DMS153 treated with DMSO at 0.1 percent for 48 hours (cell line): ENCODE results near the gene FSHR.

Source experiments
- DNase-seq: peaks from one replicate; lab custom pipeline; 2025; ENCODE audit not compliant: unreplicated experiment; lab: John Stamatoyannopoulos, UW

Gene FSHR, protein sequence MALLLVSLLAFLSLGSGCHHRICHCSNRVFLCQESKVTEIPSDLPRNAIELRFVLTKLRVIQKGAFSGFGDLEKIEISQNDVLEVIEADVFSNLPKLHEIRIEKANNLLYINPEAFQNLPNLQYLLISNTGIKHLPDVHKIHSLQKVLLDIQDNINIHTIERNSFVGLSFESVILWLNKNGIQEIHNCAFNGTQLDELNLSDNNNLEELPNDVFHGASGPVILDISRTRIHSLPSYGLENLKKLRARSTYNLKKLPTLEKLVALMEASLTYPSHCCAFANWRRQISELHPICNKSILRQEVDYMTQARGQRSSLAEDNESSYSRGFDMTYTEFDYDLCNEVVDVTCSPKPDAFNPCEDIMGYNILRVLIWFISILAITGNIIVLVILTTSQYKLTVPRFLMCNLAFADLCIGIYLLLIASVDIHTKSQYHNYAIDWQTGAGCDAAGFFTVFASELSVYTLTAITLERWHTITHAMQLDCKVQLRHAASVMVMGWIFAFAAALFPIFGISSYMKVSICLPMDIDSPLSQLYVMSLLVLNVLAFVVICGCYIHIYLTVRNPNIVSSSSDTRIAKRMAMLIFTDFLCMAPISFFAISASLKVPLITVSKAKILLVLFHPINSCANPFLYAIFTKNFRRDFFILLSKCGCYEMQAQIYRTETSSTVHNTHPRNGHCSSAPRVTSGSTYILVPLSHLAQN

DNA sequence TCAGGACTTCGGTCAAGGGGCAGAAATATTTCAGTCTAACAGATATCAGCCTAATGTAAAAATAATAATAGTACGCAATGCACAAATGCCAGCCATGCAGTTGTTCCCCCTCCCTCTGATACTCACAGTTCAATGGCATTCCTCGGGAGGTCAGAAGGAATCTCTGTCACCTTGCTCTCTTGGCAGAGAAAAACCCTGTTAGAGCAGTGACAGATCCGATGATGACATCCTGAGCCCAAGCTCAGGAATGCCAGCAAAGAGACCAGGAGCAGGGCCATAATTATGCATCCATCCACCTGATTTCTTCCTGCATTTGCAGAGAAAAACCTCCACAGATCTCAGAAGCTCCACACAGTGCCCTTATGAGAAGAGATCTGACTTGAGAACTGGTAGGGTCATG is at the start of gene FSHR:
Gene FSHR (minus strand): TSS at position 376 of the 400 bp plus-strand sequence. CDS start 98 bp downstream, at position 278.
- DNase-seq = no peak

DNA sequence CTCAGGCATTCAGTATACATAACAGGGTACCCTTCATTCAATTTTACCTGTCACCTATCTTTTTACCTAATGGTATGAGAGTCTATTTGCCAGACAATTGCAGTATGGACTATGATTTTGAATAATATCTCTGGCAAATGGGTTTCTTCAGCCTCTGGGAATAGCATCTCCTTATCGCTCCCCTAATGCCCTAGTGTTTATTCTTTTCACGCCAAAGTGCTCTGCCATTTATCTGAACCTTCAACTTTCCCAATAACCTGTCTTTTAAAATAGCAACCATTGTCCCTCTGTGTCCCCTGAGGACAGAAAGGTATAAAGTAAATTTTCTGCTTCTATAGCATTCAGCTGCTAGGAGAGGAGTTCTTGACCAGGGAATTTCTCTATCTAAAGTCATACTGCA is 45.0 kb upstream of the FSHR start:
- DNase-seq = no peak

DNA sequence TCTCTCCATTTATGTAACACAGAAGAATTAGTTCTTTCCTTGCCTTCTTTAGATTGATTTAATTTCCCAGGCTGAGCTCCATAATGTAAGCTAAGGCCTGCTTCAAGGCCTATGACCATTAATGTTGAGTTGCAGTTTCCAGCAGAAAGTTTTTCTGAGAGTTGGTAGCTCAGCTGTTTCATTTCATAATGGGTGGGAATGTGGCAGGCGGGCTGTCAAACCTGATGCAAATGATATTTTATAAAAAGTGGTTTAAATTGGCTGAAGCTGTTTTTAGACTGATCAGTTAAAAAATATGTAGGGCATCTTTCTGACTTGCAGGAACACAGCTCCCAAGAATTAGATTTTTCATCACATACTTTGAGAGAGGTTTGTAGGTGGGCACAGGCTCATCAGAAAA is 40.4 kb upstream of the FSHR start:
- no peak for DNase-seq

DNA sequence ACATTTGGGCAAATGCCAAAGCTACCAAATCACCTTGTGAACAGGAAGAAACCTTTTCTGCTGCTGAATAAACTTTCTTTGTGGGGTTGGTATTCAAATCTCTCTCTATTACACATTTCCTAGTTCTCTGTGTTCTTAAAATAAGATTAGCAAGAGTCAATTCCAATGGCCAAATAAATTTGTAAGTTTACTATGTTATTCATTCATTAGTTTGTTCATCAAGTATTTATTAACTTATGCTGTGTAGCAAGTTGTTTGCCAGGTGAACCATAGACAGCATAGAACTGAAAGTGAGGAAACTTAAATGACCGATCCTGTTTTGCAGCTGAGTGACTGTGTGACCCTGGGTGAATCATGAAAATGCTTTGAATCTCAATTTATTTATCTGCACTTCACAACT is 37.7 kb upstream of the FSHR start:
- no peak for DNase-seq

DNA sequence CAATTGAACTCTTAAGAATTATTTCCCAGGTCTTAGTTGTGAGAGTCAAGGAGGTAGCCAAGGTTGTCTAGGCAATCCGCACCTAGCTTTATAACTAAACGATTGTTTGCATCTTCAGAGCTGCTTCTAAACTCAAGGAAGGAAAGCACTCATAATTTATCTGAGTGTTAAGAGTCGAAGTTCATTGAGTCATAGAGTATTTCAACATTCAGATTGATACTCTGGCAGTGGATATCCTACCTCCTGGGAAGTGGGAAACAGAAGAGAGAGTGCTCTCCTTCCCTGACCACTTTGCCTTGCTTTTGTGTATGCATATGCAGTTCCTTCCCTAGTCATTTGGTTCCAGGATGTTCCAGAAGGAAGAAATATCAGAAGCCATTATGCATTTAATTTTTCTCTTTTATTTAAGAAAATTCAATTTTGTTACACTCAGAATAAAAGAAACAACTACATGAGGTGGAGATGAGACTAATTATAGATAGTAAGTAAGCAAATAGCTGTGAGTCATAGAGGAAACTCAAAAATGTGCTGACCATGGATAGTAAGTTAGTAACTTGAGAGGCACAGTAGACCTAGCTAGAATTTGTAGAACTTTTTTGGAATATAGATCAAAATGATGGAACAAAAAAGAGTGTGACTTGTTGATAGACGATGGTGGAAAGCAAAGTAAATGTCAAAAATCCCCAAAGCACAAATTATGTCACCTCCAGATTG is 35.4 kb upstream of the FSHR start:
- DNase-seq = no peak

DNA sequence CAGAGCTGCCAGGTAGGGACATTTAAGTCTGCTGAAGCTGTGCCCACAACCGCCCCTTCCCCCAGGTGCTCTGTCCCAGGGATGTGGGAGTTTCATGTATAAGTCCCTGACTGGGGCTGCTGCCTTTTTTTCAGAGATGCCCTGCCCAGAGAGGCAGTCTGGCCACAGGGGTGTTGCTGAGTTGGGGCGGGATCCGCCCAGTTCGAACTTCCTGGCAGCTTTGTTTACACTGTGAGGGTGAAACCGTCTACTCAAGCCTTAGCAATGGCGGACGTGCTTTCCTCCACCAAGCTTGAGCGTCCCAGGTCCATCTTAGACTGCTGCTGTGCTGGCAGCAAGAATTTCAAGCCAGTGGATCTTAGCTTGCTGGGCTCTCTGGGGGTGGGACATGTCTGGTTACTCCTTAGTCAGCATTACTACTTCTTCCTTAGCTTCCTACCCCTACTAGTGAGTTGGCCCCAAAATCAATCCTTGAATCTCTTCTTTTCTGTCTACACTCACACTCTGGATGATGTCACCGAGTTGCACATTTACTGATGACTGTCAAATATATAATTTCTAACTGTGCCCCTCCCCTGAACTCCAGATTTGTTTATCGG is 31.8 kb upstream of the FSHR start:
- no peak for DNase-seq

DNA sequence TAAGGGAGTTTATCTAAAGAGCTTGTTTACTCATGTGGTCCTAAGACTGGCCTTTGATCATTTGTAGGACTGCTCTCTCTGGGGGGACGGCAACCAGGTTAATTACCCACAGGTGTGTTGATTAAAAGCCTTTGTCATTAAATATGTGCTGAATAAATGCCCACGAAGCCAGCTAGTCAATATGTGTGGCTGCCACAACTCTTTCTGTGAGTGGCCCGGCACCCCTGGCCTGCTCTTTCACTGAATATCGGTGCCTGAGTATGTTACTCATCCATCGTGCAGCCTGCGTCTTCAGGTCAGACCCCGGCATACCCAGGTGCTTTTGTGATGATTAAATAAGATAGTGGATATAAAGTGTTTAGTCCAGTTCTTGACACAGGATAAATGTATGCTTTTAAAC is 24.3 kb upstream of the FSHR start:
- no peak for DNase-seq

DNA sequence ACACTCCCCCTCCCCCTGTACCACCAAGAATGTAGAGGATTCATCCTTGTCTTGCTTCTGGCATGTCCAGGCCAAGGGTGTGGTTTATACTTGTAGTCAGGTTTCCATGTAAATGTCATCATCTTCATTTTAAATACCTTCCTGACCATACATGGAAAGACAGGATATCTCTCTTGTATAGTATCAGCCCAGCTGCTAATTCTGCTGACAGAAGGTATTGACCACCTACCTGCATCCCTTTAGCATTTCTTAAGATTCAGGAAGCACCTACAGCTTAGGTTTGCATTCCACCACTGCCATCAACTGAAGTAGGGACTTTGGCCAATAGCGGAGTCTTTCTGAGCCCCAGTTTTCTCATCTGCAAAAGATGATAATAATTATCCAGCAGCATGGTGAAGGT is 22.9 kb upstream of the FSHR start:
- DNase-seq = no peak

DNA sequence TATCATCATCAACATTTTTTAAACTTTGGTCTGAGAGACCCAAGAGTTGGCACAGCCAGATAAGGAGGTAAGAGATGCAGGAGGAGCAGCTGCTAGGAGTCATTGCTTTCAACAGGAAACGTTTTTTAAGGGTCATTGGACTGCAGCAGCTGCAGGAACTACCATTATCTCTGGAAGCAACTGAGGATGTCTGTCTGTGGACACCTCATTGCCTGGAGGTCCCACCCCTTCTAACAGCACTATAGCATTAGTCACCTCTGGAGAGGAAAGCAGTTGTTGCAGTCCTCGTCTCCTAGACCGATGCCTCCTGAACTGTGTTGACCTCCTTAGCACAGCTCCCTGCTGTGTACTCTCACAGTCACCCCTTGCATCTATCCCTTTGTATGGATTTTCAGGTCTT is 21.5 kb upstream of the FSHR start:
- DNase-seq = no peak

DNA sequence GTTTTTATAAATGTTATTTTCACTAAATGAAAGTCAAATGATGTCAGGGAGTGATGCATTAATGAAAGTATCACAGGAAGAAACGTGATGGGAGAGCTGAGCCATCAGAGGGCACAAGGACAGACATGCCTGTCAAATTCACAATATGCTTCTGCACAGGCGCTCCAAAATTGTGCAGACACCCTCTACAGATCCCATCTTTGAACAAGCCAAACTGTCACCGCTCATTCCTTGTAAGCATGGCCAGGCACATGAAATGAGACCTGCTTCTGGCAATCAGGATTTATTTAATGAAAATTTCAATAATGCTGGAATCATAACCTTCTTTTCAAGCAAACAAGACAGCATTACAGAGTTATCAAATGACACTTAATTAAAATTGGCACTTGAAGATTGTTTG is 20.4 kb upstream of the FSHR start:
- DNase-seq = no peak

DNA sequence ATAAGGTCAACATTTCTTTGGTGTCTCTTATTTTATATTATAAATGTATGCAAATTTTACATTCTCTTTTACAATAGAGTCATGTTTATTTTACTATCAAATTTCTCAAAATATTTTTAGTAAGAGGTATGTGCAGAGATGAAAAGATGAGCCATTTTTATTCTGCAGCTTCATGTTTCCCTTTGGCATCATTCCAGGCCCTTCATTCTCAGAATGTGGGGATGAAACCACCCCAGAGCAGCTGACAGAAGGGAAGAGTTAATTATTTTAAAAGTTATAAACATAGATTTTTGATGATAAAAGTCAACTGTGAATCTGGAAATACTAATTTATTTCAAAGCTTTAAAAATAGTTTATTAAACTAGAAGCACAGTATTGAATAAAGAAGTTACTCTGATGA is 12.8 kb upstream of the FSHR start:
- DNase-seq = peak; percentile 4

DNA sequence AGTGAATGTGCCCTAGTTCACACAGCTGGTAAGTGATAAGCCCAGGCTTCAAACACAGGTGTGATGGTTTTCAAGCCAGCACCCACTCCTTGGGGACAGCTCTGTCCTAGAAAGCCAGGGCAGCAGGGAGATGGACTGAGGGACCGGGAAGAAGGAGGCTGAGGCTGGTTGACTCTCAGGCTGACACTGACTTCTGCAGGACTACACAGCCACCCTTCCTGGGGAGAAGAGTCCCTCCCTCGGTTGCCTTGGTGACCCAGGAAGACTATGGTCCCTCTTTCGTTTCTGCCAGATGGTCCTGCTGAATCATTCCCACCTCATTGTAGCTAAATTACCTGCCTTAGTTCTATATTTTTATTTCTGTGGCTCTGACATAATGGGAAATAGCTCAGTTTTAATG is 11.3 kb upstream of the FSHR start:
- no peak for DNase-seq

DNA sequence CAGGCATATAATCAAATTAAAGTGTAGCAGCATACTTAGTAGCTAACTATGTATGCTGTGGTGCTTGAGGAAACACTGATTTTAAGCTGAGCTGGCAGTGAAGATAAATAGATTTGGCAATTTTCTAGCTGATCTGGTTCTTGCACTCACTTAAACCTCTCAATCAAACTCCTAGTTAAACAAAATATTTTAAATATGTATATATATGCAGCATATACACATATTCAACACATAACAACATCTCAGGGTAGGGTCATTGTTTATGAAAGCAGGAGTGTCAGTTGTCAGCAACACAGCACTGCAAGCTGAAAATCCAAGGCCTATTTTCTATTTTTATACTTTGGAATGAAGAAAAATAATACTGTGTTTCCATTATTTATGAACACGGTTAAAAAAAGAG is 10.4 kb upstream of the FSHR start:
- DNase-seq = no peak

DNA sequence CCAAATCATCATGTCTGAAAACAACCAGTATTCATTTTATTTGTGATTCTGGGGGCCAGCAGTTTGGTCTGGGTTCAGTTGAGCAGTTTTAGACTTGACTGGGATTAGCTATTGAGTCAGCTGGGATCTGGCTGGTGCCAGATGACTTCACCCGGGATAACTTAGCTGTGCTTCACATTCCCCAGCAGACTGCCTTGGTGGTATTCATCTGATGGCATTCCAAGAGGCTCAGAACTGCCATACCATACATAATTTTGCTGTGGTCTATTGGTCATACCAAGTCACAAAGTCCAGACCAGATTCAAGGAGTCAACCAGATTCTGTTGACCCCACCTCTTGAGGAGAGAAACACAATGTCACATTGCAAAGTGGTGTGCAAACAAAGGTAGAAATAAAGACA is 7.8 kb upstream of the FSHR start:
- DNase-seq = no peak

DNA sequence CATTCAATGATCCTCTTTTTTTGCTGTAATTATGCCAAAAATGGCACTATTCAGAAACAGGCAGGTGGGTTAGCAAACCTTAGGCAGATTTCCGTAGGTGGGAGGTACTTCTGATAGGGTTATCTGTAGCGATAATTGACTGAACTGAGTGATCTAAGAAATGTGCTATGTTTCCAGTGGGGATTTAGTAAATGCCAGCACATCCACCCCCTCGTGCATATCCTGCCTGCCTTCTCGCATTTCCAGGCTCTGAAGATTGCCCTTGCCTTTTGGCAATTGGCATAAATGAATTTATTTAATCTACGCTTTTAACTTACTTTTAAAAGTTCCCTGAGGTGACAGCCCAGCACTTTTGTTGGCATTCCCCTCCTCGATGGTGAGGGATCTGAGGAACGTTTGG is 576 bp upstream of the FSHR start:
- no peak for DNase-seq

DNA sequence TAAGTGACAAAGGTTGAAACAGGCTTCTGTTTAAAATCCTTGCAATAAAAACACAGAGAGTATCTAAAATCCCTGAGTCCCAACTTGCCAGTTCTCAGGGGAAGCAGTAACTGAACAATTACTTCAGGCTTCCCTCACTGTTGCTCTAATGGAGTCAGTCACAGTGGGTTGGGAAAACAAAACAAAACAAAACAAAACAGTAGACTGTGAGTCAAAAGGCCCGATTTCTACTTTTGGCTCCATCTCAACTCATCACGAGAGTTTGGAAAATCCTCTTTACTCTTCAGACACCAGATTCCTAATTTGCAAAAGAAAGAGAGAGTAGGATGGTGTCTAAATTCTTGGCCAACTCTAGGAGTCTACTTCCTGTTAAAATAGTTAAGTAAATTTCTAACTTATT is 1.1 kb downstream of the FSHR start:
- no peak for DNase-seq

DNA sequence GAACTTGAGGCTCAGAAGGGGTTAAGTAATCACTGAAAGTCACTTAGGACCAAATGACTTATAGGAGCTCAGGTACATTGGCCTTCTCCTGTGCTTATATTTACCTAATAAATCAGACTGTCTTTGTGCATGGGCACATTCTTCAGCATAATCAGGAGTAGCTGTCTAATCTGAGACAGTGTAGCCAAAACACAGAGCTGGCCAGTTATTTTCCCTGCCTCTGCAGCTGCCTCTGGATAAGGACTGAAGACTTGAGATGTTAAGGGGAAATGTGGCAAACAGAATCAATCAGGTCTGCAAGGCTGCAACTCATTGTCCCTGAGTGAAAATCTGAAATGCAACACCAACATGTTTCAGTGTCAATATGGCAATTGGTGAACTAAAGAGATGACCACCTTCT is 1.5 kb downstream of the FSHR start:
- DNase-seq = no peak

DNA sequence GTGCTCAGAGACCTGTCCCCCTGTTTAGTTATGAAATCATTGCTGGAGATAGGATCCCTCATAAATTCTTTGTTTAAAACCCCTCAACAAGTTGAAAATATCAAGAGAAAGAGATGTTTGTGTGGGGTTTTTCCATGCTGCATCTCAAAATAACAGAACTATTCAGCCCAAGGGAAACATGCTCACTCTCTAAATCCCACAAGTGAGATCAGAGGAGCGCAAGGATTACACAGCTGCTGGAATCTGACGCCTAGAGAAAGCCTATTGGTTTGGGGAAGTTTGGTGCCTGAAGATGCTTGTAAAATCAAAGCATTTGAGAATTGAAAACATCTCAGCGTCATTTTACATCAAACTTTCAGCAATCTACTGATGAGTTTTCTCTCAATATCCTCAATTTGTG is 7.9 kb downstream of the FSHR start:
- no peak for DNase-seq

DNA sequence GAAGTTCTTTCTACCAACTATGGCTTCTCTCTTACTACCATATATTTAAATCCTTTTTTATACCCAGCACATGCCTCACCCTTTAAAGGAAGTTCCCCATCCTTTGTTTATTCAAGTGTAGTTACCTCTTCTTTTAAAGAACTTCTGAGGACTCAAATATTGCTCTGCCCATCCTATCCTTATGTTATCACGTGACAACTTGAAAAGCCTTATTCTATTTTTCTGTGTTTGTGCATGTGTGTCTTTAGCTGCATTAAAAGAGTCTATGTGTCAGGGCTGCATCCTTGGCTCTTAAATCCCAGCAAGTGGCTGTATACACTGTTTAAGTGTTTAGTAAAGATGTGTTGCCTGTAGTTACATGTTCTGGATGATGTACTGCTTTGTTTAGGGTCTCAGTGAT is 22.5 kb downstream of the FSHR start:
- no peak for DNase-seq

DNA sequence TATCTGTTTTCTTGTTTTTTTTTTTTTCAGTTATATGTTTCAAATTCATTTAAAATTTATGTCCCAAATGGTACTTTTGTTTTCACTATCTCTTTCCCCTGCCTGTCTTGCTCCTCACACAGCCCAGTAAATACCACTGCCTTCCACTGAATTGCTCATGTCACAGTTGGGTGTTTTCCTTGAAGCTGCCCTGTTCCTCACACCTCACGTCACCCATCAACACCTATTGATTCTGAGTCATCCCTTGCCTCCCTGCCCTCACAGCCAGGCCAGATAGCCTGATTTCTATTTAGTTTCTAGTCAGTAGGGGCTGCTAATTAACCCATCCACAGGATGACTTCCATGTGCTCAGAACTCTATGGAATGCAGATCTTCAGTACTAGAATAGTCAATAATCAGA is 25.3 kb downstream of the FSHR start:
- no peak for DNase-seq

DNA sequence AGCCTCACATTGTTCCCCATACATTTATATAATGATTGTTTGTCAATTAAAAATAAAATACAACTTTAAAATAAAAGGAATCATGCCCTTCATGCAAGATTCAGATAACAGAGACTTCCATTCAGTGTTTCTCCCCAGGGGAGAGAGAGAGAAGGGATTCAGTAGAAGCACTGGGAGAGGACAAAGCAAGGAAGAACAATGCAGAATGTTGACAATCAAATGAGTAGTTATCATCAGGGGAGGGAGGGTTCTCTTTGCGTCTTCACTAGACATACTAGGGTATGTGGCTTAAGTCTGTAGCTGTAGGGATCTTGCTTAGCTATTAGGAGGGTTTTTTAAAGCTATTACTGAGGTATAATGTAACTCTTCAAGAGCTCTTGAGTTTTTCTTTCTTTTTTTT is 30.7 kb downstream of the FSHR start:
- DNase-seq = no peak

DNA sequence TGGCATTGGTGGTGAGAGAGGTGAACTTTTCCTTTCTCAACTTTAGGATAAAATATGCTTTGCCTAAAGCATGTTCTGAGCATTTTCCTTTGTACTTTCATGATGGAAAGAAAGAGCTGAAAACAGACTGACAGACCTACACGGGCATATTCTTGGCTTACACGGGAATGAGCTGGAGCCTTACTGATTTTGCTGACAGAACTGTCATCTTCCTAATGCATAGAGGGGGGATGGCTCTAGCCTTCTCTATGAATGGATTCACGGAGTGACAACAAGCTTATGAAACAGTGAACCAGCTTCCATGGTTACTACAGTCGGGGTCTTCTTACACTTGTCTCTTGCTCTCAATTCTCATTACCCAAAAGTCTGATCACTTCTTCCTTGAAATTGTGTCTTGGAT is 32.2 kb downstream of the FSHR start:
- no peak for DNase-seq
